GM18909 (cell line): ENCODE data around the gene CFHR4.
"Not testable (repeated sequence)": the region's sequence is repeated elsewhere in the genome, so short reads cannot be mapped to it uniquely, and the experiment has no call there.

Experiments
- ATAC-seq: cut with Tn5 transposase; IDR thresholded peaks from one replicate; pipeline ENCODE4 v1.9.1; 2021; ENCODE audit warnings: mild to moderate bottlenecking; ENCODE audit not compliant: unreplicated experiment, poor library complexity

Gene CFHR4

GRCh38 chr1:196887515-196888239 is at the start of gene CFHR4:
TSS of gene CFHR4 (plus strand) at chr1:196888052. CDS start at chr1:196888151, 99 bp downstream.
- peak; percentile 96 for ATAC-seq

- ATAC-seq = not testable (repeated sequence)
Measured at GRCh38 chr1:196849613-196850492, 38.0 kb upstream of the CFHR4 start.

GRCh38 chr1:196856053-196856452 is 31.8 kb upstream of the CFHR4 start:
- ATAC-seq = no peak

GRCh38 chr1:196857188-196857587 is 30.7 kb upstream of the CFHR4 start:
- ATAC-seq = no peak

GRCh38 chr1:196858811-196859210 is 29.0 kb upstream of the CFHR4 start:
- ATAC-seq = no peak

GRCh38 chr1:196860323-196860884 is 27.4 kb upstream of the CFHR4 start:
- ATAC-seq = no peak

- no peak for ATAC-seq
Measured at GRCh38 chr1:196861429-196861828, 26.4 kb upstream of the CFHR4 start.

- no peak for ATAC-seq
Measured at GRCh38 chr1:196866974-196867373, 20.9 kb upstream of the CFHR4 start.

- ATAC-seq = no peak
Measured at GRCh38 chr1:196873385-196873784, 14.5 kb upstream of the CFHR4 start.

- ATAC-seq = no peak
Measured at GRCh38 chr1:196875935-196876334, 11.9 kb upstream of the CFHR4 start.

- no peak for ATAC-seq
Measured at GRCh38 chr1:196877964-196878363, 9.9 kb upstream of the CFHR4 start.

GRCh38 chr1:196886560-196886959 is 1.3 kb upstream of the CFHR4 start:
- ATAC-seq = not testable (repeated sequence)

GRCh38 chr1:196890668-196891067 is 2.8 kb downstream of the CFHR4 start:
- ATAC-seq = no peak

GRCh38 chr1:196891251-196891650 is 3.4 kb downstream of the CFHR4 start:
- ATAC-seq = no peak

- no peak for ATAC-seq
Measured at GRCh38 chr1:196896355-196896754, 8.5 kb downstream of the CFHR4 start.

- ATAC-seq = no peak
Measured at GRCh38 chr1:196897158-196897828, 9.4 kb downstream of the CFHR4 start.

GRCh38 chr1:196902344-196902743 is 14.5 kb downstream of the CFHR4 start:
- no peak for ATAC-seq

GRCh38 chr1:196910215-196910614 is 22.4 kb downstream of the CFHR4 start:
- ATAC-seq = no peak

GRCh38 chr1:196912283-196912682 is 24.4 kb downstream of the CFHR4 start:
- not testable (repeated sequence) for ATAC-seq

- not testable (repeated sequence) for ATAC-seq
Measured at GRCh38 chr1:196926839-196927238, 39.0 kb downstream of the CFHR4 start.
